ENCODE measurements around the gene TBX4. TPM values are rescaled to one million over a fixed set of nuclear protein-coding genes. Genes with fewer than 3 reads are reported as not detected.

The TBX4 gene
- total RNA-seq, 1 experiment from 2014 or later: not detected

- H2BK15ac ChIP-seq (ENCODE audit: low read depth, low read length): no peak overlapping the region
- H3K23ac ChIP-seq (ENCODE audit: insufficient read length, low read depth, low read length): no peak overlapping the region
- H2BK12ac ChIP-seq (ENCODE audit: insufficient read length, low read depth, low read length): no peak overlapping the region
- Mint-ChIP-seq H3K4me3 (no peak overlapping the region), H3K9me3 (no peaks in the 10 kb centered on the region; a peak in 2 of 5 replicates), H3K4me1 (0 out of 4 replicates have a peak, but pooled peaks cover 0 to 2% of the 10 kb centered on the region in 2 experiments), H3K27me3 (ENCODE audit: low read depth) (peaks cover 13% of the 10 kb centered on the region), H3K27ac (no peak overlapping the region), H3K36me3 (ENCODE audit: insufficient read depth in 1 of 3, low read depth in 3 of 3) (no peaks in the 10 kb centered on the region)
- no peaks in the 10 kb centered on the region for H3K27me3 ChIP-seq (ENCODE audit: insufficient read depth, low read length)
- H2AK5ac ChIP-seq (ENCODE audit: insufficient read length, low read length): no peak overlapping the region
- no peaks in the 10 kb centered on the region for H3K4me1 ChIP-seq (ENCODE audit: insufficient read depth, low read length)
- no peak overlapping the region for H3K4ac ChIP-seq (ENCODE audit: low read depth, low read length)
- no peak overlapping the region for H3K14ac ChIP-seq (ENCODE audit: insufficient read depth, low read length)
- H4K20me1 ChIP-seq (ENCODE audit: control insufficient read depth, insufficient read depth, insufficient read length): no peaks in the 10 kb centered on the region
- no peak overlapping the region for H4K5ac ChIP-seq (ENCODE audit: insufficient read length, low read depth, low read length)
- H2BK20ac ChIP-seq (ENCODE audit: low read depth, low read length, poor library complexity, severe bottlenecking): no peak overlapping the region
- H2BK120ac ChIP-seq (ENCODE audit: low read depth, low read length, poor library complexity, severe bottlenecking): no peak overlapping the region
- H3T11ph ChIP-seq (ENCODE audit: low read length): no peak overlapping the region
- peak; percentile 22 for DNase-seq
- H4K8ac ChIP-seq (replicated peaks; ENCODE audit: insufficient read length, low read depth, low read length): no peak overlapping the region
- no peak overlapping the region for H2AFZ ChIP-seq (ENCODE audit: low read length)
- no peak overlapping the region for H3K18ac ChIP-seq (ENCODE audit: insufficient read length, low read depth, low read length)
- no peaks in the 10 kb centered on the region for H3K79me1 ChIP-seq (ENCODE audit: insufficient read depth, low read depth, low read length, poor library complexity, severe bottlenecking)
- TF ChIP-seq, protein P1, sequence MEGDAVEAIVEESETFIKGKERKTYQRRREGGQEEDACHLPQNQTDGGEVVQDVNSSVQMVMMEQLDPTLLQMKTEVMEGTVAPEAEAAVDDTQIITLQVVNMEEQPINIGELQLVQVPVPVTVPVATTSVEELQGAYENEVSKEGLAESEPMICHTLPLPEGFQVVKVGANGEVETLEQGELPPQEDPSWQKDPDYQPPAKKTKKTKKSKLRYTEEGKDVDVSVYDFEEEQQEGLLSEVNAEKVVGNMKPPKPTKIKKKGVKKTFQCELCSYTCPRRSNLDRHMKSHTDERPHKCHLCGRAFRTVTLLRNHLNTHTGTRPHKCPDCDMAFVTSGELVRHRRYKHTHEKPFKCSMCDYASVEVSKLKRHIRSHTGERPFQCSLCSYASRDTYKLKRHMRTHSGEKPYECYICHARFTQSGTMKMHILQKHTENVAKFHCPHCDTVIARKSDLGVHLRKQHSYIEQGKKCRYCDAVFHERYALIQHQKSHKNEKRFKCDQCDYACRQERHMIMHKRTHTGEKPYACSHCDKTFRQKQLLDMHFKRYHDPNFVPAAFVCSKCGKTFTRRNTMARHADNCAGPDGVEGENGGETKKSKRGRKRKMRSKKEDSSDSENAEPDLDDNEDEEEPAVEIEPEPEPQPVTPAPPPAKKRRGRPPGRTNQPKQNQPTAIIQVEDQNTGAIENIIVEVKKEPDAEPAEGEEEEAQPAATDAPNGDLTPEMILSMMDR (conservative IDR thresholded peaks at IDR 0.05): no peak
- no peak overlapping the region for H3K4me2 ChIP-seq (ENCODE audit: insufficient read depth, insufficient read length, low read length)
- H4K91ac ChIP-seq (ENCODE audit: insufficient read length, low read depth, low read length): no peak overlapping the region
- no peak overlapping the region for H2BK5ac ChIP-seq (ENCODE audit: insufficient read length, low read length)
- no peak overlapping the region for H3K56ac ChIP-seq (ENCODE audit: insufficient read length, low read depth, low read length)
- no CpG with 5 or more reads among the region's 9 CpGs for WGBS (ENCODE audit: extremely low coverage, insufficient read length, low lambda C conversion rate)
- H3K9me3 ChIP-seq (ENCODE audit: control insufficient read depth, low read depth, low read length): no peaks in the 10 kb centered on the region
- no peak overlapping the region for H3K27ac ChIP-seq (ENCODE audit: insufficient read length, low read depth, low read length)
- H3K23me2 ChIP-seq (ENCODE audit: insufficient read length, low read depth, low read length, poor library complexity, severe bottlenecking): peaks cover 3% of the 10 kb centered on the region
- no peaks in the 10 kb centered on the region for H3K79me2 ChIP-seq (ENCODE audit: insufficient read depth, low read length)
- H3K9ac ChIP-seq (ENCODE audit: extremely low read depth, insufficient read length, low read length): no peak overlapping the region
Observed at GRCh38 chr17:61478026-61478789, 26.0 kb downstream of the TBX4 start.

All from H9 (cell line).